ENCODE results near the gene DHDDS.
"Not testable (repeated sequence)": the region's sequence is repeated elsewhere in the genome, so short reads cannot be mapped to it uniquely, and the experiment has no call there.

Gene DHDDS, protein sequence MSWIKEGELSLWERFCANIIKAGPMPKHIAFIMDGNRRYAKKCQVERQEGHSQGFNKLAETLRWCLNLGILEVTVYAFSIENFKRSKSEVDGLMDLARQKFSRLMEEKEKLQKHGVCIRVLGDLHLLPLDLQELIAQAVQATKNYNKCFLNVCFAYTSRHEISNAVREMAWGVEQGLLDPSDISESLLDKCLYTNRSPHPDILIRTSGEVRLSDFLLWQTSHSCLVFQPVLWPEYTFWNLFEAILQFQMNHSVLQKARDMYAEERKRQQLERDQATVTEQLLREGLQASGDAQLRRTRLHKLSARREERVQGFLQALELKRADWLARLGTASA

DNA sequence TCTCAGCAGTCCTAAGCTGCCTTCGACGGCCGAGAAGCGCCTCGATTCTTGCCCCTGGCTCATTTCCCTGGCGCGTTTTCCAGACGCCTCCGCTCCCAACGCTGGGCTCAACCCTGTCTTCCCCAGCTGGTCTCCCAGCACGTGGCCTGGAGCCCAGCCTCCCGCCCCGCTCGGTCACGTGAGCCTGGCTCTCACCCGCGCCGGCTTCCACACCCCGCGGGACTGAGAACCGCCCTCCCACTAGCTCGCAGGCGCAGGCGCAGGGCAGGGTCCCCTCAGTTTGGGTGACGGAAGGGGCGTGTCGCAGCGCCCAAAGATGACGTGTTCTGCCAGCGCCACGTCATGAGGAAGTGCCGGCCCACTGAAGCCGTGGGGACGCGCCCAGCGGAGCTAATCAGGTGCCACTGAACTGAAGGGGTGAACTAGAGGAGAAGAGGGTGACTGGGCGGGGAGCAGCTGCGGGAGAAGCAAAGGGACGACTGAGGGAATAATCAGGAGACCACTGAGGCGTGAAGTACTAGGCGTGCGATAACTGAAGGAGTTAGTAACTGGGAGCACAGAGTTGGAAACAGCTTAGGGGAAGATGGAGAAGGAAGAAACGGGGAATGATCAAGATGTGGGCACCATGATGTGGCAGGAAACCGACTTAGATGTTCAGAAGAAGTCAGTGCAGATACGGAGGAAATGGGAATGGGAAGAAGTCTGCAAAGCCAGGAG is at the start of gene DHDDS:
Gene DHDDS (plus strand): TSS at position 343 of the 717 bp plus-strand sequence. CDS start 625 bp downstream, outside the sequence.
- TF ChIP-seq, protein P1, sequence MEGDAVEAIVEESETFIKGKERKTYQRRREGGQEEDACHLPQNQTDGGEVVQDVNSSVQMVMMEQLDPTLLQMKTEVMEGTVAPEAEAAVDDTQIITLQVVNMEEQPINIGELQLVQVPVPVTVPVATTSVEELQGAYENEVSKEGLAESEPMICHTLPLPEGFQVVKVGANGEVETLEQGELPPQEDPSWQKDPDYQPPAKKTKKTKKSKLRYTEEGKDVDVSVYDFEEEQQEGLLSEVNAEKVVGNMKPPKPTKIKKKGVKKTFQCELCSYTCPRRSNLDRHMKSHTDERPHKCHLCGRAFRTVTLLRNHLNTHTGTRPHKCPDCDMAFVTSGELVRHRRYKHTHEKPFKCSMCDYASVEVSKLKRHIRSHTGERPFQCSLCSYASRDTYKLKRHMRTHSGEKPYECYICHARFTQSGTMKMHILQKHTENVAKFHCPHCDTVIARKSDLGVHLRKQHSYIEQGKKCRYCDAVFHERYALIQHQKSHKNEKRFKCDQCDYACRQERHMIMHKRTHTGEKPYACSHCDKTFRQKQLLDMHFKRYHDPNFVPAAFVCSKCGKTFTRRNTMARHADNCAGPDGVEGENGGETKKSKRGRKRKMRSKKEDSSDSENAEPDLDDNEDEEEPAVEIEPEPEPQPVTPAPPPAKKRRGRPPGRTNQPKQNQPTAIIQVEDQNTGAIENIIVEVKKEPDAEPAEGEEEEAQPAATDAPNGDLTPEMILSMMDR (IDR thresholded peaks at IDR 0.05; ENCODE audit: low read length, missing control alignments): no peak
- H3K4me3 ChIP-seq (replicated peaks; ENCODE audit: low read depth, low read length): peak within 1 kb of the TSS; percentile 59
- DNase-seq (ENCODE audit: low read depth): peak; percentile 99

GRCh38 chr1:26384076-26384475 is 48.0 kb upstream of the DHDDS start:
- TF ChIP-seq, protein P1 (IDR thresholded peaks at IDR 0.05; ENCODE audit: low read length, missing control alignments): no peak
- DNase-seq (ENCODE audit: low read depth): no peak
- H3K4me3 ChIP-seq (replicated peaks; ENCODE audit: low read depth, low read length): no peak overlapping the region

DNA sequence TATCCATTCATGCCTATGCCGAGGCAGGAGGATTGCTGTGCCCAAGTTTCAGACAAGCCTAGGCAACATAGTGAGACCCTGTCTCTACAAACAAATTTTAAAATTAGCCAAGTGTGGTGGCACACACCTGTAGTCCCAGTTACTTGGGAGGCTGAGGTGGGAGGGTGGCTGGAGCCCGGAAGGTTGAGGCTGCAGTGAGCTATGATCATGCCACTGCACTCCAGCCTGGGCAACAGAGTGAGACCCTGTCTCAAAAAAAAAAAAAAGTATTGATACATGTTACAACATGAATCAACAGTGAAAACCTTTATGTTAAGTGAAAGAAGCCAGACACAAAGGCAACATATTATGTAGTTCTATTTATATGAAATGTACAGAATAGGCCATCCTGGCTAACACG is 47.1 kb upstream of the DHDDS start:
- H3K4me3 ChIP-seq (replicated peaks; ENCODE audit: low read depth, low read length); DNase-seq (ENCODE audit: low read depth): not testable (repeated sequence)

- DNase-seq (ENCODE audit: low read depth): peak; percentile 42
- TF ChIP-seq, protein P1 (IDR thresholded peaks at IDR 0.05; ENCODE audit: low read length, missing control alignments): no peak
Observed at GRCh38 chr1:26387447-26387846, 44.7 kb upstream of the DHDDS start.

DNA sequence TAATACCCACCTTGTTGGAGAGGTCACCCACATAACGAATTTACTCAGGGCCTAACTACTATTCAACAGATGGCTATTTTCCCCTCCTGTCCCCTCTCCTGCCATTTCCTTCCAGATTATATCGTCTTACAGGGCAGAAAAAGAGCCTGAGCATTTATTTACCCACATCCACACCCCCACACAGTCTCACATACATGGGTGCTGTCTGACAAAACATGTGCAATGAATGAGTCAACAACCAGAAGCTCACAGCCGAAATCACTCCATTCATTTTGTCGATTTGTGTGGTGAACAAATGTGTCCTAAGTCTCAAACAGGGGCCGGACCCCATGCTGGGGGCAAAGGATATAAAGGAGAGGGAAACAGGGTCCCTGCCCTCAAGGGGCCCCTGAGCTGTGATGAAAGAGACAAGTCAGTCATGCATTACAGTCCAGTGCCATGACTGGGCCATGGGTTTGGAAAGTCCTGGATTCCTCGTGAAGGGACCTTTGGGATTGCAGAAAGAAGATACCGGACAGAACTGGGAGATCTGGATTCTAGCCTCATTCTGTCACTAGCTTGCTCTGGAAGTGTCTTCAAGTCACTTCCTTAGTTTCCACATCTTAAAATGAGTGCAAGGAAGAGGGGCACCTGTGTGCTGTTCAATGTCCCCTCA is 43.2 kb upstream of the DHDDS start:
- H3K4me3 ChIP-seq (replicated peaks; ENCODE audit: low read depth, low read length): no peak overlapping the region
- TF ChIP-seq, protein P1 (IDR thresholded peaks at IDR 0.05; ENCODE audit: low read length, missing control alignments): no peak
- no peak for DNase-seq (ENCODE audit: low read depth)

More at GRCh38 chr1:26387447-26387846, 44.7 kb upstream of the DHDDS start:
- H3K4me3 ChIP-seq (replicated peaks; ENCODE audit: low read depth, low read length): no peak overlapping the region

DNA sequence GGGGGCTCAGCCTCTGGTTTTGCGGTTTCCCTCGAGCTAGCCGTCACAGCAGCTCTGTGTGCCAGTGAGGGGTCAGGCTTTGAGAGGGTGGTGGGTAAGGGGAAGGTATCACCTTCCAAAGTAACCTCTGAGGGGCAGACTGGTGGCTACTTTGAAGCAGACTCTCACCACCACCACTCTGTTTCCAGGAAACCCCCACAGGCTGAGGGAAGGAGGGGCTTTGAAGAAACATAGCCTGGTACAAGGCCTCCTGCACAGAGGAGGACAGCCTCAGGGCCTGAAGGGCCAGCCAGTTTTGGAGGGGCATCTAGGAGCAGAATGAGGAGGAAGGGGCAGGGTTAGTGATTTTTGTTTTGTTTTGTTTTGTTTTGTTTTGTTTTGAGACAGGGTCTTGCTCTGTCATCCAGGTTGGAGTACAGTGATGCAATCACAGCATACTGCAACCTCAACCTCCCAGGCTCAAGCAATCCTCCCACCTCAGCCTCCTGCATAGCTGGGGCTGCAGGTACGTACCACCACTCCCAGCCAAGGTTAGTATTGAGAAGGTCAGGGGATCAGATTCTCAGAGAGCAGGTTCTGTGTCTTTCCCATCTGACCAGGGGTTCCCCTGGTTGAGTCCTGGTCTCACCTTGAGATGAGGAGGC is 42.4 kb upstream of the DHDDS start:
- no peak for DNase-seq (ENCODE audit: low read depth)
- TF ChIP-seq, protein P1 (IDR thresholded peaks at IDR 0.05; ENCODE audit: low read length, missing control alignments): no peak

GRCh38 chr1:26391450-26391849 is 40.7 kb upstream of the DHDDS start:
- peak; percentile 76 for DNase-seq (ENCODE audit: low read depth)
- TF ChIP-seq, protein P1 (IDR thresholded peaks at IDR 0.05; ENCODE audit: low read length, missing control alignments): peak; percentile 90
- H3K4me3 ChIP-seq (replicated peaks; ENCODE audit: low read depth, low read length): no peak overlapping the region

More for the DNA sequence above, 42.4 kb upstream of the DHDDS start:
- no peak overlapping the region for H3K4me3 ChIP-seq (replicated peaks; ENCODE audit: low read depth, low read length)
